ENCODE results near the gene MEI4. TPM values are rescaled to one million over a fixed set of nuclear protein-coding genes. Genes with fewer than 3 reads are reported as not detected.

The MEI4 gene
- total RNA-seq, 4 donors from 2014 or later = not detected

DNA sequence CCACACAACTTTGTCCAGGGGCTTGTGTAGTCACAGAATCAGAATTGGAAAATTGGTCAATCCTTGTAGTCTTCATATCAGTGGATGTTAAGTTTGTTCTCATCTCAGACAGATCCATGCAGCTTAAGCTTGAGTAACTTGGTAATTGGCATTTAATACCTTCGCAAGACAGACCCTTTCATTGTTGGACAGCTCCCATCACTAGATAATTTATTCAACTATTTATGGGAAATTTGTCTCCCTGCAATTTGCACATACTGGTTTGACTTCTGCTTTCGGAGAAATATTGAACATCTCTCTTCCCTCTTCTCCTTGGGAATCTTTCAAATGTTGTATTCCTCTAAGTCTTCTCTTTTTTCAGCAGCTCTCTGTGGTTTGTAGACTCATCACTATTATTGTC lies 17.1 kb downstream of the MEI4 start:
- no peaks in the 10 kb centered on the region for H3K27me3 ChIP-seq
- no peak overlapping the region for H3K27ac ChIP-seq
- H3K9me3 ChIP-seq = no peaks in the 10 kb centered on the region
- H3K4me1 ChIP-seq = no peaks in the 10 kb centered on the region
- no peak for ATAC-seq
- no peaks in the 10 kb centered on the region for H3K36me3 ChIP-seq
- intact Hi-C loops (cut with DNase I; ENCODE audit: low total_unique reads) (no loop called here), in situ Hi-C loops (cut with MboI; ENCODE audit: low sequenced_read_pairs in 4 of 4) (no loop called here)
- no peak overlapping the region for H3K4me3 ChIP-seq
- no peak for TF ChIP-seq POLR2A (IDR thresholded peaks at IDR 0.05)
- TF ChIP-seq, protein P1, sequence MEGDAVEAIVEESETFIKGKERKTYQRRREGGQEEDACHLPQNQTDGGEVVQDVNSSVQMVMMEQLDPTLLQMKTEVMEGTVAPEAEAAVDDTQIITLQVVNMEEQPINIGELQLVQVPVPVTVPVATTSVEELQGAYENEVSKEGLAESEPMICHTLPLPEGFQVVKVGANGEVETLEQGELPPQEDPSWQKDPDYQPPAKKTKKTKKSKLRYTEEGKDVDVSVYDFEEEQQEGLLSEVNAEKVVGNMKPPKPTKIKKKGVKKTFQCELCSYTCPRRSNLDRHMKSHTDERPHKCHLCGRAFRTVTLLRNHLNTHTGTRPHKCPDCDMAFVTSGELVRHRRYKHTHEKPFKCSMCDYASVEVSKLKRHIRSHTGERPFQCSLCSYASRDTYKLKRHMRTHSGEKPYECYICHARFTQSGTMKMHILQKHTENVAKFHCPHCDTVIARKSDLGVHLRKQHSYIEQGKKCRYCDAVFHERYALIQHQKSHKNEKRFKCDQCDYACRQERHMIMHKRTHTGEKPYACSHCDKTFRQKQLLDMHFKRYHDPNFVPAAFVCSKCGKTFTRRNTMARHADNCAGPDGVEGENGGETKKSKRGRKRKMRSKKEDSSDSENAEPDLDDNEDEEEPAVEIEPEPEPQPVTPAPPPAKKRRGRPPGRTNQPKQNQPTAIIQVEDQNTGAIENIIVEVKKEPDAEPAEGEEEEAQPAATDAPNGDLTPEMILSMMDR (IDR thresholded peaks at IDR 0.05 in 4 of 5, conservative IDR thresholded peaks at IDR 0.05 in 1 of 5) = no peak
- no peak for DNase-seq

DNA sequence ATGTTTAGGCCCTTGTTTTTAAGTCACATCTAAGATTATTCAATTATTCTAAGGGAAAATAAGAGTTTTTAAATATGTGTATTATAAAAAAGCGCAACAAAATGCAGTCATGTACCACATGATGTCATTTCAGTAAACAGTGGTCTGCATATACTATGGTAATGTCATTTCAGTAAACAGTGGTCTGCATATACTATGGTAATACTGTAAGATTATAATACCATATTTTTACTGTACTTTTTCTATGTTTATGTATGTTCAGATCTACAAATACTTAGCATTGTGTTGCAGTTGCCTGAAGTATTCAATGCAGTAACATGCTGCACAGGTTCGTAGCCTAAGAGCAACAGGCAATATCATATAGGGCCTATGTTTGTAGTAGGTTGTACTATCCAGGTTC lies 21.4 kb downstream of the MEI4 start:
- TF ChIP-seq, protein P1 (IDR thresholded peaks at IDR 0.05 in 4 of 5, conservative IDR thresholded peaks at IDR 0.05 in 1 of 5) = no peak
- no peak for TF ChIP-seq POLR2A (IDR thresholded peaks at IDR 0.05)
- H3K4me3 ChIP-seq = no peak overlapping the region
- DNase-seq (no peak), ATAC-seq (no peak)
- no peaks in the 10 kb centered on the region for H3K36me3 ChIP-seq
- in situ Hi-C loops (cut with MboI; ENCODE audit: low sequenced_read_pairs in 4 of 4) = no loop called here
- no peaks in the 10 kb centered on the region for H3K9me3 ChIP-seq
- no peak overlapping the region for H3K27ac ChIP-seq
- no peaks in the 10 kb centered on the region for H3K27me3 ChIP-seq
- intact Hi-C loops (cut with DNase I; ENCODE audit: low total_unique reads) = no loop called here
- no peaks in the 10 kb centered on the region for H3K4me1 ChIP-seq

DNA sequence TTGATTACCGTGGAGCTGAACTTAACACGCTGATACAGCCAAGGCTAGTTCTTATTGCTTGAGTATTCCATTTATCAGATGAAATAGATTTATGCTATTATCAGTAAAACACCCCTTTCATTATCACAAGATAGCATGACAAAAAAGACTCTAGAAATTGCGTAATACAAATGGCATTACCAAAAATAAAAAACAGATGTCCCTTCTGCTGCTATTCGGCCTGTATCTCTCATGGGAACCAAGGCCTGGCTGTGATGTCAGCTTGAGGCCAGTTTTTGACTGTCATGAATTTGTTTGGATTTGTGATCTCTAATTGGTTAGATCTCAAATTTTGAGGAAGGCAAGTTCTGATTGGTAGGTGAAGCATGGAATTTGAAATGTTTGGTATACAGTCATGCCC lies 25.2 kb downstream of the MEI4 start:
- ATAC-seq (no peak), DNase-seq (no peak)
- in situ Hi-C loops (cut with MboI; ENCODE audit: low sequenced_read_pairs in 4 of 4) (no loop called here), intact Hi-C loops (cut with DNase I; ENCODE audit: low total_unique reads) (no loop called here)
- Histone ChIP-seq H3K27ac (no peak overlapping the region), H3K4me1 (no peaks in the 10 kb centered on the region), H3K9me3 (no peaks in the 10 kb centered on the region), H3K36me3 (no peaks in the 10 kb centered on the region), H3K4me3 (no peak overlapping the region), H3K27me3 (no peaks in the 10 kb centered on the region)
- TF ChIP-seq POLR2A (IDR thresholded peaks at IDR 0.05) = no peak
- TF ChIP-seq, protein P1 (IDR thresholded peaks at IDR 0.05 in 4 of 5, conservative IDR thresholded peaks at IDR 0.05 in 1 of 5) = no peak

DNA sequence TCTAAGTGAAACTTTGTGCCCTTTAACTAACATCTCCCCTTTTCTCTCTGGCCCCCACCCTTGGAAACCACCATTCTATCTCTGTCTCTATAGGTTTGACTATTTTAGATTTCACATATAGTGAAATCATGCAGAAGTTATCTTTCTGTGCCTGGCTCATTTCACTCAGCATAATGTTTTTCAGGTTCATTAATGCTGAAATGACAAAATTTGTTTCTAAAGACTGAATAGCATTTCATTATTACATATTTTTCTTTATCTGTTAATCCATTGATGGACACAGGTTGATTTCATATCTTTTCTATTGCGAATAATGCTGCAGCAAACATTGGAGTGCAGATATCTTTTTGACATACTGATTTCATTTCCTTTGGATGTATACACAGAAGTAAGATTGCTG lies 30.7 kb downstream of the MEI4 start:
- Histone ChIP-seq H3K4me3 (no peak overlapping the region), H3K4me1 (no peaks in the 10 kb centered on the region), H3K27me3 (no peaks in the 10 kb centered on the region), H3K27ac (no peak overlapping the region), H3K36me3 (no peaks in the 10 kb centered on the region), H3K9me3 (no peaks in the 10 kb centered on the region)
- DNase-seq (no peak), ATAC-seq (no peak)
- TF ChIP-seq POLR2A (IDR thresholded peaks at IDR 0.05) = no peak
- TF ChIP-seq, protein P1 (IDR thresholded peaks at IDR 0.05 in 4 of 5, conservative IDR thresholded peaks at IDR 0.05 in 1 of 5) = no peak
- intact Hi-C loops (cut with DNase I; ENCODE audit: low total_unique reads) (no loop called here), in situ Hi-C loops (cut with MboI; ENCODE audit: low sequenced_read_pairs in 4 of 4) (no loop called here)

DNA sequence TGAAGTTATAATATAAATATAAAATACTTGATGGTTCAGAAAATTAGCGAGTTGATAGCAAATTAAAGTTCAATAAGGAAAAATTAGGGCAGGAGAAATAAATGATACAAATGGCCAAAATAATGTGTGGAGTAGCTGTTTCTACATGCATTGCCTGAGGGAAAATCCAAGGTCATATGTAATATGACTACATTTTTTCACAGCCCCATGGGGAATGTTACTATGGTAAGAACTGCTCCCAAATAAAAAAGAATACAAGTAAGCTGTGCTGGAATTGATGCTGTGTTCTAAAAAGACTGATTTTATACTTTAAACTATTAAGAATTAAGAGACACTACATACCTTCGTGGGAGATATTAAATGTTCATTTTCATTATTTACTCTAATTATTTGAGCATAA lies 34.1 kb downstream of the MEI4 start:
- Histone ChIP-seq H3K27ac (no peak overlapping the region), H3K36me3 (no peaks in the 10 kb centered on the region), H3K9me3 (no peaks in the 10 kb centered on the region), H3K4me1 (no peaks in the 10 kb centered on the region), H3K4me3 (no peak overlapping the region), H3K27me3 (no peaks in the 10 kb centered on the region)
- ATAC-seq = no peak
- in situ Hi-C loops (cut with MboI; ENCODE audit: low sequenced_read_pairs in 4 of 4) (no loop called here), intact Hi-C loops (cut with DNase I; ENCODE audit: low total_unique reads) (no loop called here)
- TF ChIP-seq, protein P1 (IDR thresholded peaks at IDR 0.05 in 4 of 5, conservative IDR thresholded peaks at IDR 0.05 in 1 of 5) = no peak
- no peak for TF ChIP-seq POLR2A (IDR thresholded peaks at IDR 0.05)
- no peak for DNase-seq
